Keratinocyte (primary cell): ENCODE measurements around the gene KLF11. TPM values are rescaled to one million over a fixed set of nuclear protein-coding genes. Genes with fewer than 3 reads are reported as not detected.

Source experiments
- DNase-seq: peaks from one replicate; pipeline ENCODE4 v3.0.0-alpha.2; 2011; ENCODE audit warnings: low read depth, missing footprints, low spot score
- FAIRE-seq: peaks from 2 replicates; lab custom pipeline; 2011; peaks lifted over from hg19 to GRCh38; lab: Jason Lieb, UNC
- H2AFZ ChIP-seq: 2 replicates; pipeline ENCODE4 v1.6.0; 2012; ENCODE audit warnings: low read length, control low read depth, inconsistent platforms; ENCODE audit not compliant: control insufficient read depth
- H3K27ac ChIP-seq: 2 replicates; pipeline ENCODE4 v1.5.1; 2011; ENCODE audit warnings: low read length; ENCODE audit not compliant: control insufficient read depth, insufficient read depth
- H3K27me3 ChIP-seq: 3 replicates; pipeline ENCODE4 v1.6.0; 2011; ENCODE audit warnings: low read length; ENCODE audit not compliant: control insufficient read depth, insufficient read depth; ENCODE audit errors: extremely low read depth
- H3K36me3 ChIP-seq, 2 experiments: 2 replicates in 1 of 2; 3 replicates in 1 of 2; pipeline ENCODE4 v1.5.1; 2011; ENCODE audit warnings: low read length in 2 of 2, mild to moderate bottlenecking in 1 of 2; ENCODE audit not compliant: control insufficient read depth in 2 of 2, insufficient read depth in 2 of 2; ENCODE audit errors: extremely low read depth in 1 of 2
- H3K4me1 ChIP-seq: 3 replicates; pipeline ENCODE4 v1.5.1; 2011; ENCODE audit warnings: low read length; ENCODE audit not compliant: control insufficient read depth, insufficient read depth; ENCODE audit errors: extremely low read depth
- H3K4me2 ChIP-seq: 3 replicates; pipeline ENCODE4 v1.6.0; 2011; ENCODE audit warnings: low read depth, low read length; ENCODE audit not compliant: control insufficient read depth, insufficient read depth; ENCODE audit errors: extremely low read depth
- H3K4me3 ChIP-seq, 3 experiments: fragments of 200-600 bp in 1 of 3; sonication (generic) in 1 of 3; 2 replicates in 2 of 3; 3 replicates in 1 of 3; pipeline ENCODE4 v1.5.1; 2011 to 2016; ENCODE audit warnings: low read length in 3 of 3, mild to moderate bottlenecking in 3 of 3, control low read depth in 2 of 3, inconsistent platforms in 1 of 3, low read depth in 1 of 3, mixed read lengths in 1 of 3, mixed run types in 1 of 3, moderate library complexity in 1 of 3; ENCODE audit not compliant: control insufficient read depth in 2 of 3, insufficient read depth in 2 of 3; ENCODE audit errors: extremely low read depth in 1 of 3
- H3K79me2 ChIP-seq: 2 replicates; pipeline ENCODE4 v1.6.0; 2012; ENCODE audit warnings: low read length; ENCODE audit not compliant: control insufficient read depth, insufficient read depth
- H3K9ac ChIP-seq: 3 replicates; pipeline ENCODE4 v1.6.0; 2011; ENCODE audit warnings: low read length; ENCODE audit not compliant: control insufficient read depth, insufficient read depth; ENCODE audit errors: extremely low read depth
- H3K9me1 ChIP-seq: 3 replicates; pipeline ENCODE4 v1.6.0; 2011; ENCODE audit warnings: low read length; ENCODE audit not compliant: control insufficient read depth, insufficient read depth; ENCODE audit errors: extremely low read depth
- H3K9me3 ChIP-seq: 2 replicates; pipeline ENCODE4 v1.5.1; 2012; ENCODE audit warnings: low read depth, low read length; ENCODE audit not compliant: control insufficient read depth
- H4K20me1 ChIP-seq: 3 replicates; pipeline ENCODE4 v1.6.0; 2011; ENCODE audit warnings: low read length; ENCODE audit not compliant: control insufficient read depth, insufficient read depth; ENCODE audit errors: extremely low read depth
- EZH2 ChIP-seq: IDR thresholded peaks from one replicate; pipeline ENCODE4 v1.6.1; 2012; ENCODE audit warnings: inconsistent platforms, mild to moderate bottlenecking, low read length, moderate library complexity
- dilution Hi-C: fragments of 300-500 bp; cut with MboI; formaldehyde crosslinking; loops from one replicate; pipeline ENCODE4 v1.7.0; 2020; ENCODE audit warnings: low sequenced_read_pairs; ENCODE audit not compliant: extremely low pct_ligation_motif_present
- polyA plus RNA-seq, 5 experiments: library from polyadenylated mRNA; depleted of rRNA in 3 of 5; stranded (reverse) in 3 of 5; stranded (forward) in 1 of 5; unstranded in 1 of 5; fragments of >200 nt; gene quantifications; 1 replicate in 1 of 5; 2 replicates in 3 of 5; 3 replicates in 1 of 5; pipeline versions ENCODE4 v1.2.1 to v1.2.3, GENCODE V29; 2011 to 2012; ENCODE audit warnings: missing spikeins in 2 of 5, low read depth in 1 of 5, low replicate concordance in 1 of 5
- TF ChIP-seq, protein P1 (sequence below), 3 experiments: IDR thresholded peaks in 1 of 3; conservative IDR thresholded peaks in 1 of 3; optimal IDR thresholded peaks in 1 of 3; 2 replicates in 2 of 3; 3 replicates in 1 of 3; pipeline versions ENCODE3 to v1.5.1; 2011; ENCODE audit warnings: low read length in 3 of 3, mild to moderate bottlenecking in 3 of 3, moderate library complexity in 2 of 3, control low read depth in 1 of 3, inconsistent platforms in 1 of 3; ENCODE audit not compliant: insufficient read depth in 2 of 3; ENCODE audit errors: extremely low read depth in 1 of 3

Gene KLF11
- polyA plus RNA-seq, 1 donor (not counting 4 experiments of a cell fraction or from before 2014, with no cell fraction given), result 7.0 TPM

DNA sequence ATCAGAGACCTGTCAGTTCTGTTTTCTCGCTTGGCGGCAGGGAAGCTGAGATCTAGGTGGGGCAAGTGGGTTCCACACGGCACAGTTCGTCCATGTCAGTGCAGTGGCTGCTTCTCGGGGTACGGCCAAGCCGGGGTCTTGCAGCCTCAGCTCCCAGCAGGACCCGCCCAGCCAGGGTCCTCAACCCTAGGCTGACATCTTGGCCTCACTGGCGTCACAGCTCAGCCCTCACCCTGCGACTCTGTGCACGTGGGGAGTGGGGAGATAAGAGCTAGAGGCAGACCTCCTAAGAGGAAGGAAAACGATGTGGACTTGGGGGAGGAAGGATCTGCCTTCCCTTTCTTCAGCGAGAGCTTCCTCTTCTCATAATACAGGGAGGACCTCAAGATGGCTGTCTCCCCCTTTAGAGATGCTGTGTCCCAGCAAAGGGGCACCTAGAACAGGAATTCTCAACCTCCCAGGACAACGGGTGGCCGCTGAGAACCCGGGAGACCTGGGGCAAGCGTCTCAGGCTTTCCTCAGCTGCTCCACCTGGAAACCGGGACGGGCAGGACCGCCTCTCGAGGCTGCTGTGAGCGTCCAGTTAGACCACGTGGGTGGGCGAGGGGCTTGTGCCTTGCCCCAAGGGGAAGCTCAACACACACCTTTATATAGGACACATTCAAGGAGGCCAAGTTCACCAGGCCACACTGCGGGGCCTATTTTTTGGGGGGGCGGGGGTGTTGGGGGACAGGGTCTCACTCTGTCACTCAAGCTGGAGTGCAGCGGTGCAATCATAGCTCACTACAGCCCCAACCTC lies 23.5 kb upstream of the KLF11 start:
- TF ChIP-seq, protein P1, sequence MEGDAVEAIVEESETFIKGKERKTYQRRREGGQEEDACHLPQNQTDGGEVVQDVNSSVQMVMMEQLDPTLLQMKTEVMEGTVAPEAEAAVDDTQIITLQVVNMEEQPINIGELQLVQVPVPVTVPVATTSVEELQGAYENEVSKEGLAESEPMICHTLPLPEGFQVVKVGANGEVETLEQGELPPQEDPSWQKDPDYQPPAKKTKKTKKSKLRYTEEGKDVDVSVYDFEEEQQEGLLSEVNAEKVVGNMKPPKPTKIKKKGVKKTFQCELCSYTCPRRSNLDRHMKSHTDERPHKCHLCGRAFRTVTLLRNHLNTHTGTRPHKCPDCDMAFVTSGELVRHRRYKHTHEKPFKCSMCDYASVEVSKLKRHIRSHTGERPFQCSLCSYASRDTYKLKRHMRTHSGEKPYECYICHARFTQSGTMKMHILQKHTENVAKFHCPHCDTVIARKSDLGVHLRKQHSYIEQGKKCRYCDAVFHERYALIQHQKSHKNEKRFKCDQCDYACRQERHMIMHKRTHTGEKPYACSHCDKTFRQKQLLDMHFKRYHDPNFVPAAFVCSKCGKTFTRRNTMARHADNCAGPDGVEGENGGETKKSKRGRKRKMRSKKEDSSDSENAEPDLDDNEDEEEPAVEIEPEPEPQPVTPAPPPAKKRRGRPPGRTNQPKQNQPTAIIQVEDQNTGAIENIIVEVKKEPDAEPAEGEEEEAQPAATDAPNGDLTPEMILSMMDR (optimal IDR thresholded peaks at IDR 0.05 in 1 of 3, IDR thresholded peaks at IDR 0.05 in 1 of 3, conservative IDR thresholded peaks at IDR 0.05 in 1 of 3; ENCODE audit: extremely low read depth in 1 of 3, insufficient read depth in 2 of 3, low read length in 3 of 3), result no peak
- no peak for TF ChIP-seq EZH2
- Histone ChIP-seq H3K4me1 (peaks cover 18% of the 10 kb centered on the region), H2AFZ (no peak overlapping the region), H3K27ac (no peak overlapping the region), H3K27me3 (no peaks in the 10 kb centered on the region), H3K4me3 (no peak overlapping the region), H3K9me3 (peaks cover 3% of the 10 kb centered on the region), H3K4me2 (peak overlapping the region; percentile 30), H4K20me1 (no peaks in the 10 kb centered on the region), H3K79me2 (no peaks in the 10 kb centered on the region), H3K36me3 (no peaks in the 10 kb centered on the region), H3K9me1 (no peaks in the 10 kb centered on the region), H3K9ac (no peak overlapping the region)
- dilution Hi-C loops, result no loop called here
- no peak for FAIRE-seq
- no peak for DNase-seq

DNA sequence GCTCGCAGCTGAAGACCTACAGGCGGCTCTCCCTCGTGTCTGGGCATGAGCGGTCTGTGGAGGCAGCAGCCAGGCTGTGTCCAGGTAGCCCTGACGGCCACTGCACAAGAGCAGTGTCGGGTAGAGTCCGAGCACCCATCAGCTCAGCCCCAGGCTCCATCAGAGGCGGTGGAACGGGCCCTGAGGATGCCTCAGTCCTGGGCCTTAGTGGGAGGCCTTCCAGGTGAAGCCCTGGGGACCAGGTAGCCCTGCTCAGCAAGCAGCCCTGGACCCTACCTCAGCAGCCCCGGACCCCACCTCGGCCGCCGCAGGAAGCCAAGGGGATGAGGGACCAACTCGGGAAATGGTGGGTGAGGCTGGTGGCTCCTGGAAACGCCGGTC lies 21.3 kb upstream of the KLF11 start:
- FAIRE-seq, result no peak
- no peaks in the 10 kb centered on the region for H4K20me1 ChIP-seq
- TF ChIP-seq, protein P1 (optimal IDR thresholded peaks at IDR 0.05 in 1 of 3, IDR thresholded peaks at IDR 0.05 in 1 of 3, conservative IDR thresholded peaks at IDR 0.05 in 1 of 3; ENCODE audit: extremely low read depth in 1 of 3, insufficient read depth in 2 of 3, low read length in 3 of 3), result no peak
- TF ChIP-seq EZH2, result no peak
- peak overlapping the region; percentile 87 for H2AFZ ChIP-seq
- dilution Hi-C loops, result no loop called here
- peaks cover 18% of the 10 kb centered on the region for H3K4me1 ChIP-seq
- H3K9me3 ChIP-seq, result no peaks in the 10 kb centered on the region
- no peaks in the 10 kb centered on the region for H3K9me1 ChIP-seq
- no peaks in the 10 kb centered on the region for H3K79me2 ChIP-seq
- H3K4me2 ChIP-seq, result peak overlapping the region; percentile 7
- H3K4me3 ChIP-seq, result no peak overlapping the region
- H3K27me3 ChIP-seq, result no peaks in the 10 kb centered on the region
- H3K27ac ChIP-seq, result no peak overlapping the region
- H3K36me3 ChIP-seq, result no peaks in the 10 kb centered on the region
- DNase-seq, result no peak
- H3K9ac ChIP-seq, result no peak overlapping the region
